ENCODE results near the gene FIGNL2. TPM values are rescaled to one million over a fixed set of nuclear protein-coding genes. Genes with fewer than 3 reads are reported as not detected.
A peak's percentile ranks its signal among the peaks of the same experiment; 100 is the strongest.

FIGNL2 gene
- total and polyA plus RNA-seq, 2 of the 13 experiments (the other 11 are each of a cell fraction or from before 2014, with no cell fraction given), result 0.82 to 1.00 TPM

DNA sequence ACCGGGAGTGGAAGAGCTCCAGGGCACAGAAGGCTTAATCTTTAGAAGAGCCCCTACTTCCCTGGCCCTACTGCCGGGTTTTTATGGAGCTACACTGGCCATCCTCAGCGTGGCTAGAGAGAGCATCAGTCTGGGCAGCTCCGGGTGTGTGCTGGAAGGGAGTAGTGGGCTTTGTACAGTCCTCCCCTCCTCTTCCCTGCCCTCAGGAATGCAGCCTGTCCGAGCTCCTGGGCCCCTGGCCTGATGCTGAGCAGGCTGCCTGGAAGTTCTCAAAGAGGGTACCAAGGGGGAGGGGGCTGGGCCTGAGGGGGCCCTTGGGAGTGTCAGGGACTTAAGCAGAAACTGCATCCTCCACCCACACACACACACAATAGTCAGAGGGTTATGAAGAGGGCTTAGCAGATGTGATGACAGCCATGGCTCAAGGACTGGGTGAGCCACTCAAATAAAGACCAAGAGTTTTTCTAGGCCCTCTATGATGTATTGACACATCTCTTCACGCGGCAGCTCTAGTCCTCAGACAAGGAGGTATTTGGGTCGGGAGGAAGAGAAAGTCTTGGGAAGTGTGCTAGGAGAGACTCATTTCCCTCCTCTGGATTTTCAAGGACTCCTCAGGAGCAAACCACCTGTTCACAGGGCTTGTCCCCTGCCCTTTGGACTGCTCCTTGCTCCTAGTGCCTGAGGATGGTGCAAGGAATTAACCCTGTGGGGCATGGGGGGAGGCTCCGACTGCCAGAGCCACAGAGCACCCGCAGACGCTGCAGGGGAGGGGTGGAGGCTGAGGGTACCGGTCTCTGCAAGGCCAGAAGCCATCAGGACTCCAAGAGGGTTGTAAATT lies 16.5 kb upstream of the FIGNL2 start (continued):
- no peak for TF ChIP-seq TRIM24 (CRISPR knock-in tag; IDR thresholded peaks at IDR 0.05)
- no peak for TF ChIP-seq TAF1 (CRISPR knock-in tag; IDR thresholded peaks at IDR 0.05)

DNA sequence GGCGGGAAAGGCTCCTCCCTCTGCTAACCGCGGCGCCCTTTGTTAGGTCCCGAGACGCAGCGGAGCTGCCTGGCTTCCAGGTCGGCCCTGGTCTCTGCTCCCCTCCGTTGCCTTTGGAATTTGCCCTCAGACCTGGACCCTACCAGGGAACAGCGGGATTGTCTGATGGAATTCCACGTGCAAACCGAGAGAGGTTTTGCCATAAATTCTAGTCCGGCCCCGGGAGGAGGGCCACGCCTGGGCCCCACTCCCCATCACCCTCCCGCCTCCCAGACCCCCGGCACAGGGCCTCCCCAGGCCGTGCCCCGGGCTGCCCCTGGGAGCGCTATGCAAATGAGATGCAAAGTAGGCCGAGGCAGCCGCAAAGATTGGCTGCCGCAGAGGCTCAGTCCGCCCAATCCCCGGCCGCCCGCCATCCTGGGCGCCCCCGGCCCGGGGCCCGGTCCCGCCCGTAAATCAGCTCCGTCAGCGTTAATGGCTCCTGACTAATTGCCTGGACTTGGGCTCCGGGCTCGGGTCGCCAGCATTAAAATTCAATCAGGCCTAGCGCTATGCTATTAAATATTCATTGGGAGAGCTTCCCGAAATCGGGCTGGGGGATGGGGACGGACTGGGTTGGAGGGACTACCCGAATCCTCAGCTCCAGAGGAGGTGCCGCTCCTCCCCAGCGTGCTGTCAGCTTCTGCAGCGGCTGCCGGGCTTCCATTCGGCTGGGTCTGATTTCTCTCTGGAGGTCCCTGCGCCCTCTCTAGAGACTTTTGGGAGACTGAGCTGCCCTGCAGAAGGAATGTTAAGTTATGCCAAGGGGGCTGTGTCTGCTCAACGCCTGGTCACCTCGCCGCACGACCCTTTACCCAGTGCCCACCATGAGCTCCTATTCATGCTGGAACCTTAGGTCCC lies 15.7 kb upstream of the FIGNL2 start:
- H3K27me3 ChIP-seq (ENCODE audit: control insufficient read depth in 1 of 2, insufficient read depth in 2 of 2, low read length in 2 of 2), result peaks cover 10 to 25% of the 10 kb centered on the region in 2 experiments; a peak in 3 of 5 replicates
- intact Hi-C loops (cut with micrococcal nuclease; ENCODE audit: unreplicated experiment) (no loop called here), in situ Hi-C loops (cut with HindIII; ENCODE audit: extremely low pct_ligation_motif_present, low pct_unique_long_range_greater_than_20kb) (no loop called here)
- DNase-seq (ENCODE audit: low spot score) (peak; percentile 35), FAIRE-seq (no peak), ATAC-seq (peak; percentile 82)
- no peaks in the 10 kb centered on the region for H3K9me3 ChIP-seq (ENCODE audit: low read length)
- 68% methylated on average over 12 of the region's 53 CpGs for WGBS (ENCODE audit: low lambda C conversion rate)
- ChIA-PET POLR2A (interaction anchor here (0.9 to 3.0 kb wide), 4 partner anchors 8 to 19 kb away, joined by 3 to 14 read pairs (median 3); partner anchors contain the start of gene FIGNL2), CTCF (ENCODE audit: low intra/inter-chr PET ratio, low total read pairs) (no interaction called here)
- H3K36me3 ChIP-seq (replicated peaks in 1 of 2; ENCODE audit: control insufficient read depth in 1 of 2, insufficient read depth in 2 of 2, low read length in 2 of 2), result no peaks in the 10 kb centered on the region
- H4K20me1 ChIP-seq (ENCODE audit: insufficient read depth, low read length), result no peaks in the 10 kb centered on the region
- H2AFZ ChIP-seq (ENCODE audit: low read length), result no peak overlapping the region
- peaks cover 63% of the 10 kb centered on the region for H3K4me1 ChIP-seq (ENCODE audit: insufficient read depth, low read length)
- BruUV-seq (replicated peaks), result no TSS peak
- H3K4me2 ChIP-seq (ENCODE audit: low read depth, low read length), result peak overlapping the region; percentile 80
- no peak overlapping the region for H3K9ac ChIP-seq (ENCODE audit: insufficient read depth, low read depth, low read length)
- H3K4me3 ChIP-seq (replicated peaks in 1 of 3; ENCODE audit: insufficient read depth in 1 of 3, low read depth in 2 of 3, low read length in 3 of 3), result peak overlapping the region; percentile 32 to 62 (median 52); a peak in 5 of 6 replicates
- no peak overlapping the region for H3K27ac ChIP-seq (ENCODE audit: extremely low read length, insufficient read depth, low read length)
- H3K79me2 ChIP-seq (ENCODE audit: insufficient read depth, low read length), result no peaks in the 10 kb centered on the region
- TF ChIP-seq SALL1 (CRISPR knock-in tag; IDR thresholded peaks at IDR 0.05) (0 out of 2 replicates have a peak, but pooled peaks have one; percentile 7), MAFK (conservative IDR thresholded peaks at IDR 0.05 in 1 of 2, IDR thresholded peaks at IDR 0.05 in 1 of 2; ENCODE audit: low read length in 2 of 2) (peak; percentile 62 to 68), RAD51 (IDR thresholded peaks at IDR 0.05; ENCODE audit: borderline replicate concordance) (no peak), ZNF879 (CRISPR knock-in tag; IDR thresholded peaks at IDR 0.05) (no peak), GABPB1 (CRISPR knock-in tag; IDR thresholded peaks at IDR 0.05) (no peak), ZNF224 (CRISPR knock-in tag; IDR thresholded peaks at IDR 0.05) (no peak), ZNF335 (CRISPR knock-in tag; IDR thresholded peaks at IDR 0.05) (no peak), ZNF101 (CRISPR knock-in tag; IDR thresholded peaks at IDR 0.05; ENCODE audit: borderline replicate concordance, low read depth) (no peak), ZBTB7B (CRISPR knock-in tag; IDR thresholded peaks at IDR 0.05) (0 out of 2 replicates have a peak, but pooled peaks have one; percentile 3), ZNF143 (CRISPR knock-in tag; IDR thresholded peaks at IDR 0.05) (no peak)
- TF ChIP-seq, protein P1, sequence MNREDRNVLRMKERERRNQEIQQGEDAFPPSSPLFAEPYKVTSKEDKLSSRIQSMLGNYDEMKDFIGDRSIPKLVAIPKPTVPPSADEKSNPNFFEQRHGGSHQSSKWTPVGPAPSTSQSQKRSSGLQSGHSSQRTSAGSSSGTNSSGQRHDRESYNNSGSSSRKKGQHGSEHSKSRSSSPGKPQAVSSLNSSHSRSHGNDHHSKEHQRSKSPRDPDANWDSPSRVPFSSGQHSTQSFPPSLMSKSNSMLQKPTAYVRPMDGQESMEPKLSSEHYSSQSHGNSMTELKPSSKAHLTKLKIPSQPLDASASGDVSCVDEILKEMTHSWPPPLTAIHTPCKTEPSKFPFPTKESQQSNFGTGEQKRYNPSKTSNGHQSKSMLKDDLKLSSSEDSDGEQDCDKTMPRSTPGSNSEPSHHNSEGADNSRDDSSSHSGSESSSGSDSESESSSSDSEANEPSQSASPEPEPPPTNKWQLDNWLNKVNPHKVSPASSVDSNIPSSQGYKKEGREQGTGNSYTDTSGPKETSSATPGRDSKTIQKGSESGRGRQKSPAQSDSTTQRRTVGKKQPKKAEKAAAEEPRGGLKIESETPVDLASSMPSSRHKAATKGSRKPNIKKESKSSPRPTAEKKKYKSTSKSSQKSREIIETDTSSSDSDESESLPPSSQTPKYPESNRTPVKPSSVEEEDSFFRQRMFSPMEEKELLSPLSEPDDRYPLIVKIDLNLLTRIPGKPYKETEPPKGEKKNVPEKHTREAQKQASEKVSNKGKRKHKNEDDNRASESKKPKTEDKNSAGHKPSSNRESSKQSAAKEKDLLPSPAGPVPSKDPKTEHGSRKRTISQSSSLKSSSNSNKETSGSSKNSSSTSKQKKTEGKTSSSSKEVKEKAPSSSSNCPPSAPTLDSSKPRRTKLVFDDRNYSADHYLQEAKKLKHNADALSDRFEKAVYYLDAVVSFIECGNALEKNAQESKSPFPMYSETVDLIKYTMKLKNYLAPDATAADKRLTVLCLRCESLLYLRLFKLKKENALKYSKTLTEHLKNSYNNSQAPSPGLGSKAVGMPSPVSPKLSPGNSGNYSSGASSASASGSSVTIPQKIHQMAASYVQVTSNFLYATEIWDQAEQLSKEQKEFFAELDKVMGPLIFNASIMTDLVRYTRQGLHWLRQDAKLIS (CRISPR knock-in tag; IDR thresholded peaks at IDR 0.05), result no peak
- TF ChIP-seq, protein P2, sequence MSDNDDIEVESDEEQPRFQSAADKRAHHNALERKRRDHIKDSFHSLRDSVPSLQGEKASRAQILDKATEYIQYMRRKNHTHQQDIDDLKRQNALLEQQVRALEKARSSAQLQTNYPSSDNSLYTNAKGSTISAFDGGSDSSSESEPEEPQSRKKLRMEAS (IDR thresholded peaks at IDR 0.05), result peak; percentile 39; the same call in 1 of the 2 replicates
- TF ChIP-seq, protein P3, sequence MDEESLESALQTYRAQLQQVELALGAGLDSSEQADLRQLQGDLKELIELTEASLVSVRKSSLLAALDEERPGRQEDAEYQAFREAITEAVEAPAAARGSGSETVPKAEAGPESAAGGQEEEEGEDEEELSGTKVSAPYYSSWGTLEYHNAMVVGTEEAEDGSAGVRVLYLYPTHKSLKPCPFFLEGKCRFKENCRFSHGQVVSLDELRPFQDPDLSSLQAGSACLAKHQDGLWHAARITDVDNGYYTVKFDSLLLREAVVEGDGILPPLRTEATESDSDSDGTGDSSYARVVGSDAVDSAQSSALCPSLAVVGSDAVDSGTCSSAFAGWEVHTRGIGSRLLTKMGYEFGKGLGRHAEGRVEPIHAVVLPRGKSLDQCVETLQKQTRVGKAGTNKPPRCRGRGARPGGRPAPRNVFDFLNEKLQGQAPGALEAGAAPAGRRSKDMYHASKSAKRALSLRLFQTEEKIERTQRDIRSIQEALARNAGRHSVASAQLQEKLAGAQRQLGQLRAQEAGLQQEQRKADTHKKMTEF (CRISPR knock-in tag; IDR thresholded peaks at IDR 0.05), result no peak

All from HepG2 (cell line).